SH-SY5Y (cell line): ENCODE measurements around the gene ALX4.

Experiments
- GATA2 ChIP-seq: IDR thresholded peaks from 2 replicates; pipeline ENCODE4 v1.6.1; 2011; ENCODE audit warnings: mild to moderate bottlenecking, low read depth, low read length
- GATA3 ChIP-seq: IDR thresholded peaks from 2 replicates; pipeline ENCODE4 v1.6.1; 2011; ENCODE audit warnings: low read depth, mild to moderate bottlenecking, low read length, moderate library complexity

The ALX4 gene

GRCh38 chr11:44277196-44278090, 32.5 kb downstream of the ALX4 start:
- TF ChIP-seq GATA2: peak; percentile 51; the same call in 1 of the 2 replicates
- no peak for TF ChIP-seq GATA3

GRCh38 chr11:44275961-44276550, 33.9 kb downstream of the ALX4 start:
- TF ChIP-seq GATA2 (no peak), GATA3 (no peak)

- TF ChIP-seq GATA3 (no peak), GATA2 (no peak)
These were observed 34.7 kb downstream of the ALX4 start for GRCh38 chr11:44275241-44275640.

DNA sequence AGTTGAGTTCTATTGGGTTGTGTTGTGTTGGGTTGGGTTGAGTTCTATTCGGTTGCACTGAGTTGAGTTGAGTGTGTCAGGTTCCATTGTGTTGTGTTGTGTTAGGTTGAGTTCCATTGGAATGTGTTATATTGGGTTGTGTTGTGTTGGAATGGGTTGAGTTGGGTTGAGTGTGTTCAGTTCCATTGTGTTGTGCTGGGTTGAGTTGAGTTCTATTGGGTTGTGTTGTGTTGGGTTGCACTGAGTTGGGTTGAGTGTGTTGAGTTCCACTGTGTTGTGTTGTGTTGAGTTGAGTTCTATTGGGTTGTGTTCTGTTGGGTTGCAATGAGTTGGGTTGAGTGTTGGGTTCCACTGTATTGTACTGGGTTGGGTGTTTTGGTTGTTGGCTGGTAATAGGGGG, 35.5 kb downstream of the ALX4 start:
- TF ChIP-seq GATA3 (no peak), GATA2 (no peak)

GRCh38 chr11:44271286-44271685, 38.7 kb downstream of the ALX4 start:
- no peak for TF ChIP-seq GATA3
- no peak for TF ChIP-seq GATA2

DNA sequence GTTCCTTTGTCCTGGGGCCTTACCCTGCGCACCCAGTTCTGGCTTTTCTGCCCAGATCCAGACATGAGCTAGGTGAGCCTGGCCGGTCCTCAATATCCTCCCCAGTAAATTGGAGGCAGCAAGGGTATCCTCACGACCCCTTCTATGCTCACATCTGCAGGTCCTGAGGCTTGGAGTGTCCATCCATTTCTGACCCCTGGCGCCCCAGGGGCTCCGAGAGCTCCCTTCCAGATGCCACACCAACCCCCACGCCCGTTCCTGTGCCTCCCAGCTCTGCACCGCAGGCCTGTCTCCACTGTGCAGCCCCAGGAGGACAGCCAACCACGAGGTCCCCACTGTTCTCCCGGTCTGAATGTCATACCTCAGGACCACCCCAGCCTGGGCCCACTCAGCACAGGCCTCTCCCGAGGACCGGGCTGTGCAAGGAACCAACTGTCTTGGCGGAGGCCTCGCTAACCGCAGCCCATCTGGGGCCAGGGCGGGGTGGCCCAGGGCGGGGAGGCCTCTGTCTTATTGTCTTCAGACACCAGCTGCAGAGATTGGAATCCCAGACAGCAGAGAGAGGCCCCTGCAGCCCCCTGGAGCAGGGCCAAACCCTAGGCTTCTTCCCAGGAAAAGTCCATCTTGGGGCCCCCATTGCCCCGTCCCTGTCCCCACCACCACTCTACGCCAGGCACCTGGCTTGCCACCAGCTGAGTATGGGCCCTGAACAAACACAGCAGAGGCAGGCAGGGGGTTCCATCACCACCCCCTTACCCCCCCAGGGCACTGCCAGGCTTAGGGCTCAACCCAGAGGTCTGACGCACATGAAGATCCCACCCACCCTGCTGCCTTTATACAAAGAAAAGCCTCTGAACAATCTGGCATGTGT, 39.3 kb downstream of the ALX4 start:
- no peak for TF ChIP-seq GATA3
- no peak for TF ChIP-seq GATA2

DNA sequence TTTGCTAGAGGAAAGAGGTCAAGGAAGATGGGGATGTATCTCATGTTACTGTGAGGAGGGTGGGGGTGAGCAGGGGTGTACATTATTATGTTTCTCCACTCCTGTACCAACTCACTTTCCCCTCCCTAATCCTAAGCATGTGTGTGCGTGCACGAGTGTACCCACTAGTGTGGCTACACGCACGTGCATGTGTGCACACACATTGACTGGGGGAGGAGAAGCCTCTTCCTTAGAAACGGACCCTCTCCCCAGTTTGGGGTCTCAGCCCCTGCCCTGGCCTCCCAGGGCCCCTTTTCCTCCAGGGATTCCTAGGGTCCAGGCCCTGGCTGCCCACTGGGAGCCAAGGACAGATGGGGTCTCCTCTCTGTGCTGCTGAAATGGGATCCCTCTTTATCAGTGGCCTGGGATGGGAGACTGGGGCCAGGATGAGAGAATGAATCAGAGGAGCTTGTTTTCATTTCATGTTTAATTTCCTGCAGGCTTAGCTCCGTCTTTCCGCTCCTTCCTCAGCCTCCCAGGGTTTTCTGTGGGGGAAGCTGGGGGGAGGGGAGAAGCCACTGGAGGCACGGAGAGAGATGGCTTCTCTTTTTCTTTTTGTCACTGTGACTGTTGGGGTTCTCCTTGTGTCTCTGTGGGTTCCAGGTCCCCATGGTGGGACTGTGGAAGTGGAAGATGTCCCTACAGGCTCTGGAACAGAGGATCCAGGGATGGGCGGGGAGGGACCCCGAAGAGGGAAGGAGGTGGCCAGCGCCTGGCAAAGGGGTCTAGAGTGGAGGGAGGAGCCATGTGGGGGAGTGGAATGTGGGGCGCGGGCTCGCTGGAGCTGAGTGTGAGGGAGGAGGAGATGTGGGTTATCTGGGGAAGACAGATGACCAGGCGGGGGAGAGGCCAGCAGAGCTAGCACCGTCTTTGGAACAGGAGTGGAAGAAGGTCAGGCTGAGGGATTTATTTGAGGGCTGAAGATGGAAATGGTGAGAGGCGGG, 40.3 kb downstream of the ALX4 start:
- TF ChIP-seq GATA2: no peak
- no peak for TF ChIP-seq GATA3

DNA sequence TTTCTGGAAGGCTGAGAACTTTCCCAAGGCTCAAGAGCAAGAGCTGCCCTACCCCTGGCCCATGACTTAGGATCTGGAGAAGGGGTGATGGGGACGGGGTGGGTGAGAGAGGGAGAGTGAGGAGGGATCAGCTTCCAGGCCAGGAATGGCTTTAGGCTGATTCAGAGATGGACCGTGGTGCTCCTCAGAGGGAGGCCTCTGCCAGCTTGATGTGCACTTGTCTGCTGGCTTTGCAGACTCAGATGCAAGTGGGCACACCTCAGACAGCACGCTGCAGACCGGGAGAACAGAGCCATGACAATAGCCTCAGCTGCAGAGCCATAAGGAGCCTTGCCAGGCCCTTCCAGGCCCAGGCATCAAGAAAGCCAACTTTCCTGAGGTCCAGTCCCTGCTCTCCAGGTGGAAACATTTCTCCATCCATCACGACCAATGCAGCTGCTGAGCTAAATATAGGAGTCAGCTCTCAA, 41.3 kb downstream of the ALX4 start:
- TF ChIP-seq GATA3 (no peak), GATA2 (no peak)

DNA sequence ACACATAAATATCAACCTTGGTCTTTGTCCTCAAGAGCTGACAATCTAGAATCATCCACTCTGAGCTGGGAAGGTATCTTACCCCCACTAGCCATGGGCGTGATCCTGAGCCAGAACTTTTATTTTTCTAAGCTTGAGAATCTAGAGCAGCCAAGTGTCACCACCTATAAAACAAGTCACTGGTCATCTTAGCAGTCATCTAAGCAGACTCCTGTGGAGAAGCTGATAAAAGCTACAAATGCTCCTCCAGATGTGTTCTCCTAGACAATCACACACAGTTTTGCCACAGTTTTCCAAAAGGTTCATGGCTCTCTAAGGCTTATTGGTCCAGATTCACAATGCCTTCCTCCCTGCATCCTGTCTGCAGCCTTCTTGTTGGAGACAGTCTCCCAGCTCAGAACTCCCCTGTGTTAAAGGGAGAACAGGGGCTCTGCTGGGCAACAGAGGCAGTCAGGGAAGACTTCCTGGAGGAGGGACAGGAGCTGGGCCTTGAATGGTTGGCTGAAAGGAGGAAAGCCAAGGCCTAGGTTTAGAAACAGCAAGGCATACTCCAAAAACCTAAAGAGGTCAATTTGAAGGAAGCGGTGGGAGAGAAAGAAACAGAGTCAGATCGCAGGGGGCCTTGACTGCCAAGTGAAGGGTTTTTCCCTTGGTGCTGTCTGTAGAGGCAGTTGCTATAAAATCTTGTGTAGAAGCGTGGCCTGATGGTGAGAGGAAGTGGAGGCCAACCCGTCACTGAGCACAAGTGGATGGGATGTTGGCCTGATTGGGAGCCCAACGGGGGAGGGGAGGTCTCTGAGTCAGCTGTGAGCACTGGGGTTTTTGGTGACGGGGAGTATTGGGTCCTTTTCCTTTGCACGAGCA, 42.0 kb downstream of the ALX4 start:
- no peak for TF ChIP-seq GATA2
- no peak for TF ChIP-seq GATA3

GRCh38 chr11:44267006-44267749, 42.8 kb downstream of the ALX4 start:
- no peak for TF ChIP-seq GATA2
- TF ChIP-seq GATA3: no peak

- TF ChIP-seq GATA2: no peak
- no peak for TF ChIP-seq GATA3
These were observed 43.7 kb downstream of the ALX4 start for GRCh38 chr11:44266056-44266780.

GRCh38 chr11:44264761-44265160, 45.2 kb downstream of the ALX4 start:
- TF ChIP-seq GATA2 (no peak), GATA3 (no peak)

GRCh38 chr11:44264438-44264749, 45.5 kb downstream of the ALX4 start:
- TF ChIP-seq GATA2 (no peak), GATA3 (no peak)
